Neutrophil (primary cell): ENCODE data around the gene TST.
"Not testable (repeated sequence)": the region's sequence is repeated elsewhere in the genome, so short reads cannot be mapped to it uniquely, and the experiment has no call there.

Experiments
- H3K27ac ChIP-seq: fragments of 200-600 bp; sonication (generic); 2 replicates; pipeline ENCODE4 v1.5.1; 2016; ENCODE audit warnings: mild to moderate bottlenecking, moderate library complexity
- H3K27me3 ChIP-seq: fragments of 200-600 bp; sonication (generic); 2 replicates; pipeline ENCODE4 v1.6.0; 2016; ENCODE audit warnings: mild to moderate bottlenecking
- H3K36me3 ChIP-seq: fragments of 200-600 bp; sonication (generic); 2 replicates; pipeline ENCODE4 v1.5.1; 2017
- H3K4me1 ChIP-seq, 2 experiments: fragments of 200-600 bp in 1 of 2; sonication (generic) in 1 of 2; 1 replicate in 1 of 2; 2 replicates in 1 of 2; pipeline versions ENCODE4 v1.5.1 to v1.6.1; 2013 to 2016; ENCODE audit warnings: low read depth in 1 of 2, low read length in 1 of 2, mild to moderate bottlenecking in 1 of 2, moderate library complexity in 1 of 2; ENCODE audit not compliant: control insufficient read depth in 1 of 2, insufficient read depth in 1 of 2
- H3K4me3 ChIP-seq, 2 experiments: fragments of 200-600 bp in 1 of 2; sonication (generic) in 1 of 2; 1 replicate in 1 of 2; 2 replicates in 1 of 2; pipeline ENCODE4 v1.5.1; 2013 to 2016; ENCODE audit warnings: low read depth in 1 of 2, low read length in 1 of 2, mild to moderate bottlenecking in 1 of 2, moderate library complexity in 1 of 2
- H3K9me3 ChIP-seq: fragments of 200-600 bp; sonication (generic); 2 replicates; pipeline ENCODE4 v1.5.1; 2016
- TF ChIP-seq, protein P1 (sequence below): fragments of 200-600 bp; sonication (generic); IDR thresholded peaks from 2 replicates; pipeline ENCODE4 v1.5.1; 2016; ENCODE audit warnings: antibody characterized with exemption

The TST gene

DNA sequence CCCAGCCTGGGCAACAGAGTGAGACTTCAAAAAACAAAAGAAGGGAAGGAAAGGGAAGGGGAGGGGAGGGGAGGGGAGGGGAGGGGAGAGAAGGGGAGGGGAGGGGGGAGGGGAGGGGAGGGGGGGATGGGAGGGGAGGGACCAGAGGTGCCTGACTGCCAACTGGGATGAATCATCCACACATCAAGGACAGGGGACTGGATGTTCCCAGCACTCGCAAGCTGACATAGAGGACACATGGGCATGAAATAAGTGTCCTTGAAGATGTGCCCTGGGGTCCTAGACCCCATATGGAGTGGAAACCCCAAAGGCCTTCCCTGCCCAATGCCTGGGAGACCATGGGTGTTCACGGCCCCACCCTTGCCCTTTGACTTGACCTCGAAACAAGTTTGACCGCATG lies 19.8 kb downstream of the TST start:
- Histone ChIP-seq H3K9me3 (no peaks in the 10 kb centered on the region), H3K4me1 (no peaks in the 10 kb centered on the region), H3K27me3 (peaks cover 39% of the 10 kb centered on the region), H3K4me3 (no peak overlapping the region), H3K36me3 (no peaks in the 10 kb centered on the region), H3K27ac (no peak overlapping the region)
- TF ChIP-seq, protein P1, sequence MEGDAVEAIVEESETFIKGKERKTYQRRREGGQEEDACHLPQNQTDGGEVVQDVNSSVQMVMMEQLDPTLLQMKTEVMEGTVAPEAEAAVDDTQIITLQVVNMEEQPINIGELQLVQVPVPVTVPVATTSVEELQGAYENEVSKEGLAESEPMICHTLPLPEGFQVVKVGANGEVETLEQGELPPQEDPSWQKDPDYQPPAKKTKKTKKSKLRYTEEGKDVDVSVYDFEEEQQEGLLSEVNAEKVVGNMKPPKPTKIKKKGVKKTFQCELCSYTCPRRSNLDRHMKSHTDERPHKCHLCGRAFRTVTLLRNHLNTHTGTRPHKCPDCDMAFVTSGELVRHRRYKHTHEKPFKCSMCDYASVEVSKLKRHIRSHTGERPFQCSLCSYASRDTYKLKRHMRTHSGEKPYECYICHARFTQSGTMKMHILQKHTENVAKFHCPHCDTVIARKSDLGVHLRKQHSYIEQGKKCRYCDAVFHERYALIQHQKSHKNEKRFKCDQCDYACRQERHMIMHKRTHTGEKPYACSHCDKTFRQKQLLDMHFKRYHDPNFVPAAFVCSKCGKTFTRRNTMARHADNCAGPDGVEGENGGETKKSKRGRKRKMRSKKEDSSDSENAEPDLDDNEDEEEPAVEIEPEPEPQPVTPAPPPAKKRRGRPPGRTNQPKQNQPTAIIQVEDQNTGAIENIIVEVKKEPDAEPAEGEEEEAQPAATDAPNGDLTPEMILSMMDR: no peak

DNA sequence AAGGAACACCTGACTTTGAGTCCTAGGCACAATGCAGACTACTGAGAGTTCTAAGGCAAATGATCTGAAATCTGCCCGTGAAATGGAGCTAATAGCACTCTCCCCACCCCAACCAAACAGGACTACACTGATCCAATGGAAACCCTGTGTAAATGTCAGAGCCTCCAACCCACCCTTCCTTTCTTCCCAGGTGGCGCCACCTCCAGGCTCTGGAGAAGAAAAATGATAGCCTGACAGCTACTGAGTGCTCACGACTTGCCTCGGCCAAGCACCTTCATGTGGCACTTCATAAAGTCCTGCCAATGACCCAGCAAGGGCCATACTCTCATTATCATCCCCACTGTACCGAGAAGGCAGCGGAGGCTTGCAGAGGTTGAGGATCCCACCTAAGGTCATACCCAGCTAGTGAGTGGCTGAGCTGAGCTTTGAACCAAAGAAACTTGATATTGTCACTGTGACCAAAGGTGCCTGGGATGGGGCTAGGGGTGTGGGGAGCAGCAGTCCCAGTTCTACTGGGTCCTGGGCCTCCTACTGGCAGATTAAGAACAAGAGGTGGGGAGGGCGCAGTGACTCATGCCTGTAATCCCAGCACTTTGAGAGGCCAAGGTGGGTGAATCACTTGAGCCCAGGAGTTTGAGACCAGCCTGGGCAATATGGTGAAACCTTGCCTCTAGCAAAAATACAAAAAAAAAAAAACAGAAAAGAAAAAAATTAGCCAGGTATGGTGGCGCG lies 20.5 kb downstream of the TST start:
- Histone ChIP-seq H3K4me1 (no peaks in the 10 kb centered on the region), H3K27ac (no peak overlapping the region), H3K36me3 (no peaks in the 10 kb centered on the region), H3K9me3 (no peaks in the 10 kb centered on the region), H3K4me3 (no peak overlapping the region), H3K27me3 (peaks cover 38% of the 10 kb centered on the region)
- TF ChIP-seq, protein P1: no peak

DNA sequence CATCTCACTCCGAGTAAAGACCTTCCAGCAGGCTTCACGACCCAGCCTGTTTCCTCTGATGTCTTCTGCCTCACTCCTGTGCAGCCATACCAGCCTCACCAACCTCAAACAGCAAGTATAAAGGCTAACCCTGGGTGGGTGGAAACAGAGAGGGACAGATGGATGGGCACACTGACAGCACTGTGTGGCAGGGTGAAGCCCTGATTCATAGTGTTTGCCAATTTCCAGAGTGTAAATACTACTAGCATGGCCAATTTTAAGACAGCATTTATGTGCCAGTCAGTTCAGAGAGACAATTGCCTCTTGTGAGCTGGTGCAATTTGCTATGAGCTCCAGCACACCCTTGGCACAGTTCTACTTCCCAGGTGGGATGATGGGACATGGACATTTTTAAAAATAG lies 21.5 kb downstream of the TST start:
- H3K9me3 ChIP-seq: no peaks in the 10 kb centered on the region
- TF ChIP-seq, protein P1: no peak
- no peaks in the 10 kb centered on the region for H3K36me3 ChIP-seq
- no peak overlapping the region for H3K27ac ChIP-seq
- no peak overlapping the region for H3K4me3 ChIP-seq
- H3K27me3 ChIP-seq: peaks cover 31% of the 10 kb centered on the region
- H3K4me1 ChIP-seq: no peaks in the 10 kb centered on the region

DNA sequence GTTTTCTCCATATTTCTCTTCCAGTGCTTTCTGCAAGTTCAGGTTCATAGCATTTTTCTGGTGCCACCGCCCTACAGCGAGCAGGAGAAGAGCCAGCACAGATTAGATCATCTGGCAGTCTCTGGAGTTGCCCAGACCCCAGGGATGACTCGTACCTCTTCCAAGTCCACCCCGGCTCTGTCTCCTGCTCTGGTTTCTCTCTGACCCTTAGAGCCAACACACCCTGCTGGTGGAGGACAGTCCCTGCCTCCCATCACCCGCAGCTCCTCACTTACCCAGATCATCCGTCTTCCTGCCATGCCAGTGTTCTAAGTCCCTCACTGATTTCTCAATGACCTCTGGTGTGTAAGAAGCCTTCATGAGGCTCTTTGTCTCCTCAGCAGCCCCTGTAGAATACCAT lies 28.0 kb downstream of the TST start:
- H3K36me3 ChIP-seq: no peaks in the 10 kb centered on the region
- peaks cover 2% of the 10 kb centered on the region for H3K9me3 ChIP-seq
- H3K27ac ChIP-seq: no peak overlapping the region
- H3K4me1 ChIP-seq: no peaks in the 10 kb centered on the region
- no peak overlapping the region for H3K4me3 ChIP-seq
- peaks cover 61% of the 10 kb centered on the region for H3K27me3 ChIP-seq
- TF ChIP-seq, protein P1: no peak

DNA sequence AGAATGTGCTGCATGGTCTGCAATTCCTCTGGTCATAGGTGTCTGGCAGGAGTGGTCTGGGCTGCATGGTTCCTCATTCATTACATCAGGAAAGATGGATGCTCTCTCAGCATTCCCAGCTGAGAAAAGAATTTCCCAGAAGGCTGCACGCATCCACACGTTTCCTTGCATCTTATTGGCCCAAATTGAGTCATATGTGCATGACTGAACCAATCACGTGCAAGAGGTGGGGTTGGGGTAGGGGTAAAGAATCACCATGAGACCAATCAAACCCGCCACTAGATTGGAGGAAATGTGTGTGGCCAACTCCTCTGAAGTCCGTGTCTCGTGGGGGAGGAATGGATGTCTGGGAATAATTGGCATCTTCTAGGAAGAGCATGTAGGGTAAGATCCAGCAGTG lies 28.8 kb downstream of the TST start:
- TF ChIP-seq, protein P1: no peak
- H3K27me3 ChIP-seq: peaks cover 61% of the 10 kb centered on the region
- peaks cover 9% of the 10 kb centered on the region for H3K9me3 ChIP-seq
- peaks cover 2 to 4% of the 10 kb centered on the region in 2 experiments for H3K4me1 ChIP-seq
- no peak overlapping the region for H3K27ac ChIP-seq
- no peaks in the 10 kb centered on the region for H3K36me3 ChIP-seq
- H3K4me3 ChIP-seq: no peak overlapping the region

DNA sequence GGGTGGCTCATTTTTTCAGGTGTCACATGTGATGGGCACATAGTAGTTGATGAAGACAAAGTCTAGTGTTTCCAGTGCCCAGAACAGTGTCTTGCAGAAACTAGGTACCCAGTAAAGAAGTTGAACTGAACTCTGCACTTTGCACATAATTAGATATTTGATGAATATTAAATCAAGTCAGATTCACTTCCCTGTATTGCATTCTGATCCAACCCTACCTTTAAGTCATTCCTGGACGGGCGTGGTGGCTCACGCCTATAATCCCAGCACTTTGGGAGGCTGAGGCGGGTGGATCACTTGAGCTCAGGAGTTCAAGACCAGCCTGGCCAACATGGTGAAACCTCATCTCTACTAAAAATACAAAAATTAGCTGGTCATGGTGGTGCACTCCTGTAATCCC lies 30.2 kb downstream of the TST start:
- peaks cover 57% of the 10 kb centered on the region for H3K27me3 ChIP-seq
- not testable (repeated sequence) for H3K27ac ChIP-seq, H3K36me3 ChIP-seq, H3K4me3 ChIP-seq, H3K4me1 ChIP-seq
- H3K9me3 ChIP-seq: peaks cover 11% of the 10 kb centered on the region
